Measurements from ENCODE around the gene BZW1. TPM values are rescaled to one million over a fixed set of nuclear protein-coding genes. Genes with fewer than 3 reads are reported as not detected.
A peak's percentile ranks its signal among the peaks of the same experiment; 100 is the strongest.

The BZW1 gene
- total RNA-seq, 3 donors from 2014 or later (not counting 1 experiment from before 2014, with no cell fraction given): 393 to 417 (median 411) TPM

- H3K27me3 Mint-ChIP-seq (ENCODE audit: low read depth in 2 of 2): no peaks in the 10 kb centered on the region
- Histone ChIP-seq H3K9me3 (ENCODE audit: control insufficient read depth, insufficient read depth, low read length) (no peaks in the 10 kb centered on the region), H3K27me3 (ENCODE audit: control insufficient read depth, insufficient read depth, low read length) (no peaks in the 10 kb centered on the region), H3K4me3 (ENCODE audit: low read length) (no peak overlapping the region), H3K36me3 (ENCODE audit: control insufficient read depth, insufficient read depth, low read length) (no peaks in the 10 kb centered on the region), H3K4me1 (ENCODE audit: control insufficient read depth, insufficient read depth, low read length) (no peaks in the 10 kb centered on the region), H3K27ac (ENCODE audit: low read length) (no peak overlapping the region)
- DNase-seq (no peak), ATAC-seq (no peak)
- H3K4me1 Mint-ChIP-seq: peaks cover 0 to 4% of the 10 kb centered on the region in 2 donors
- no peaks in the 10 kb centered on the region for H3K9me3 Mint-ChIP-seq
- H3K27ac Mint-ChIP-seq: no peak overlapping the region
- no peak overlapping the region for H3K4me3 Mint-ChIP-seq
- 91% methylated on average over 24 of the region's 24 CpGs for WGBS (ENCODE audit: insufficient coverage)
- no peak for TF ChIP-seq CTCF (IDR thresholded peaks at IDR 0.05)
- intact Hi-C loops (cut with micrococcal nuclease): no loop called here
- no peaks in the 10 kb centered on the region for H3K36me3 Mint-ChIP-seq
Observed at GRCh38 chr2:200843993-200844948, 32.6 kb downstream of the BZW1 start.

- Mint-ChIP-seq H3K27me3 (ENCODE audit: low read depth in 2 of 2) (no peaks in the 10 kb centered on the region), H3K4me3 (no peak overlapping the region), H3K36me3 (no peaks in the 10 kb centered on the region), H3K9me3 (no peaks in the 10 kb centered on the region), H3K27ac (no peak overlapping the region), H3K4me1 (peaks cover under 1 to 5% of the 10 kb centered on the region in 2 donors)
- intact Hi-C loops (cut with micrococcal nuclease): no loop called here
- peak in 1 of 3 donors; percentile 36 for ATAC-seq
- 94% methylated on average over 5 of the region's 5 CpGs for WGBS (ENCODE audit: insufficient coverage)
- Histone ChIP-seq H3K4me1 (ENCODE audit: control insufficient read depth, insufficient read depth, low read length) (no peaks in the 10 kb centered on the region), H3K27ac (ENCODE audit: low read length) (no peak overlapping the region), H3K36me3 (ENCODE audit: control insufficient read depth, insufficient read depth, low read length) (peaks cover under 1% of the 10 kb centered on the region), H3K9me3 (ENCODE audit: control insufficient read depth, insufficient read depth, low read length) (no peaks in the 10 kb centered on the region), H3K4me3 (ENCODE audit: low read length) (no peak overlapping the region), H3K27me3 (ENCODE audit: control insufficient read depth, insufficient read depth, low read length) (no peaks in the 10 kb centered on the region)
- TF ChIP-seq CTCF (IDR thresholded peaks at IDR 0.05): no peak
- no peak for DNase-seq
Observed at GRCh38 chr2:200845194-200845593, 33.5 kb downstream of the BZW1 start.

- no peak for ATAC-seq
- peaks cover 6% of the 10 kb centered on the region for H3K36me3 Mint-ChIP-seq
Observed at GRCh38 chr2:200845669-200846325, 34.1 kb downstream of the BZW1 start.

More at GRCh38 chr2:200845669-200846325, 34.1 kb downstream of the BZW1 start:
- peaks cover 6% of the 10 kb centered on the region for H3K36me3 ChIP-seq (ENCODE audit: control insufficient read depth, insufficient read depth, low read length)
- H3K4me3 ChIP-seq (ENCODE audit: low read length): no peak overlapping the region
- H3K4me3 Mint-ChIP-seq: no peak overlapping the region
- no peak overlapping the region for H3K27ac ChIP-seq (ENCODE audit: low read length)
- no peak overlapping the region for H3K27ac Mint-ChIP-seq
- intact Hi-C loops (cut with micrococcal nuclease): no loop called here
- no peaks in the 10 kb centered on the region for H3K27me3 ChIP-seq (ENCODE audit: control insufficient read depth, insufficient read depth, low read length)
- DNase-seq: no peak
- no peaks in the 10 kb centered on the region for H3K27me3 Mint-ChIP-seq (ENCODE audit: low read depth in 2 of 2)
- 88% methylated on average over 10 of the region's 10 CpGs for WGBS (ENCODE audit: insufficient coverage)
- peaks cover 5 to 10% of the 10 kb centered on the region in 2 donors for H3K4me1 Mint-ChIP-seq
- no peaks in the 10 kb centered on the region for H3K9me3 Mint-ChIP-seq
- H3K9me3 ChIP-seq (ENCODE audit: control insufficient read depth, insufficient read depth, low read length): no peaks in the 10 kb centered on the region
- no peaks in the 10 kb centered on the region for H3K4me1 ChIP-seq (ENCODE audit: control insufficient read depth, insufficient read depth, low read length)
- TF ChIP-seq CTCF (IDR thresholded peaks at IDR 0.05): no peak

All from natural killer cell (primary cell).